ENCODE results near the gene BAZ1B. TPM values are rescaled to one million over a fixed set of nuclear protein-coding genes. Genes with fewer than 3 reads are reported as not detected.
A peak's percentile ranks its signal among the peaks of the same experiment; 100 is the strongest.

The BAZ1B gene
- total and polyA plus RNA-seq, 9 of the 15 experiments (the other 6 are each of a cell fraction or from before 2014, with no cell fraction given): 15.0 to 134 (median 79.5) TPM

GRCh38 chr7:73530800-73531199 lies 8.7 kb upstream of the BAZ1B start:
- Histone ChIP-seq H3K4me2 (ENCODE audit: insufficient read depth, low read length) (peak overlapping the region; percentile 1; the same call in 1 of the 2 replicates), H3K4me1 (replicated peaks in 1 of 2; ENCODE audit: control insufficient read depth in 2 of 2, insufficient read depth in 2 of 2, low read length in 2 of 2) (peaks cover 7 to 20% of the 10 kb centered on the region in 2 experiments), H3K27me3 (ENCODE audit: control insufficient read depth in 2 of 2, insufficient read depth in 2 of 2, low read length in 2 of 2) (no peaks in the 10 kb centered on the region), H2AFZ (ENCODE audit: low read depth, low read length) (peak overlapping the region; percentile 85), H3K4me3 (no peak overlapping the region), H3K9ac (ENCODE audit: insufficient read depth in 1 of 2, low read depth in 2 of 2, low read length in 2 of 2) (peak overlapping the region in 1 of 2 experiments; percentile 14; a peak in 1 of 4 replicates), H3K9me1 (ENCODE audit: control insufficient read depth, insufficient read depth, low read length) (no peaks in the 10 kb centered on the region), H3K36me3 (ENCODE audit: control insufficient read depth, insufficient read depth, low read length) (peaks cover 7% of the 10 kb centered on the region; the same call in 1 of the 3 replicates), H3K79me2 (ENCODE audit: control insufficient read depth, insufficient read depth, low read length) (no peaks in the 10 kb centered on the region), H3K9me3 (replicated peaks; ENCODE audit: control insufficient read depth, insufficient read depth, low read depth, low read length) (no peaks in the 10 kb centered on the region), H3K27ac (ENCODE audit: extremely low read depth, low read depth, low read length) (peak overlapping the region; percentile 35; the same call in 1 of the 3 replicates), H4K20me1 (replicated peaks; ENCODE audit: control insufficient read depth, insufficient read depth, low read length) (no peaks in the 10 kb centered on the region)
- ATAC-seq (peak; percentile 68), DNase-seq (ENCODE audit: extremely low read depth in 1 of 4, low spot score in 3 of 4) (peak in 3 of 4 experiments; percentile 6 to 65 (median 35)), FAIRE-seq (peak; percentile 46)
- no TSS peak for BruUV-seq (replicated peaks)
- intact Hi-C loops (cut with micrococcal nuclease) (no loop called here), in situ Hi-C loops (cut with MboI) (no loop called here)
- CTCF ChIA-PET (ENCODE audit: low intra/inter-chr PET ratio): no interaction called here
- 24% methylated on average over 3 of the region's 3 CpGs for WGBS (ENCODE audit: insufficient coverage, low coverage, missing lambda C conversion rate)
- POLR2A ChIA-PET: interaction anchor here (0.7 to 4.0 kb wide), 5 partner anchors 9 to 24 kb away, joined by 3 to 19 read pairs (median 4); partner anchors contain the start of gene BAZ1B
- TF ChIP-seq ARID1B (IDR thresholded peaks at IDR 0.05) (peak; percentile 62), CEBPB (tag; IDR thresholded peaks at IDR 0.05) (peak; percentile 99), ZNF592 (IDR thresholded peaks at IDR 0.05) (0 out of 2 replicates have a peak, but pooled peaks have one; percentile 26), POLR2AphosphoS5 (IDR thresholded peaks at IDR 0.05; ENCODE audit: control insufficient read depth, insufficient read depth, low read depth, low read length) (peak; percentile 63; the same call in 1 of the 2 replicates), CEBPG (CRISPR knock-in tag; IDR thresholded peaks at IDR 0.05) (peak; percentile 88), CEBPG (tag; conservative IDR thresholded peaks at IDR 0.05 in 1 of 2, IDR thresholded peaks at IDR 0.05 in 1 of 2) (peak; percentile 73 to 90), NCOR1 (IDR thresholded peaks at IDR 0.05) (0 out of 2 replicates have a peak, but pooled peaks have one; percentile 6), DPF2 (IDR thresholded peaks at IDR 0.05) (peak; percentile 47; the same call in 1 of the 2 replicates), STAT5A (IDR thresholded peaks at IDR 0.05; ENCODE audit: borderline replicate concordance, low read length) (peak; percentile 25; the same call in 1 of the 2 replicates), IRF9 (tag; IDR thresholded peaks at IDR 0.05) (0 out of 2 replicates have a peak, but pooled peaks have one; percentile 39), MYC (IDR thresholded peaks at IDR 0.05; ENCODE audit: low read depth, low read length) (no peak), MYC (CRISPR knock-in tag; IDR thresholded peaks at IDR 0.05; ENCODE audit: borderline replicate concordance, low read depth) (no peak), KAT7 (CRISPR knock-in tag; IDR thresholded peaks at IDR 0.05; ENCODE audit: borderline replicate concordance) (no peak), CBFA2T3 (IDR thresholded peaks at IDR 0.05) (peak; percentile 80)
- TF ChIP-seq, protein P1, sequence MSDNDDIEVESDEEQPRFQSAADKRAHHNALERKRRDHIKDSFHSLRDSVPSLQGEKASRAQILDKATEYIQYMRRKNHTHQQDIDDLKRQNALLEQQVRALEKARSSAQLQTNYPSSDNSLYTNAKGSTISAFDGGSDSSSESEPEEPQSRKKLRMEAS (CRISPR knock-in tag; IDR thresholded peaks at IDR 0.05): no peak
- TF ChIP-seq, protein P2, sequence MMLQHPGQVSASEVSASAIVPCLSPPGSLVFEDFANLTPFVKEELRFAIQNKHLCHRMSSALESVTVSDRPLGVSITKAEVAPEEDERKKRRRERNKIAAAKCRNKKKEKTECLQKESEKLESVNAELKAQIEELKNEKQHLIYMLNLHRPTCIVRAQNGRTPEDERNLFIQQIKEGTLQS (IDR thresholded peaks at IDR 0.05): peak; percentile 52
- TF ChIP-seq, protein P2 (CRISPR knock-in tag; conservative IDR thresholded peaks at IDR 0.05): no peak
